Stimulated activated CD4-positive, alpha-beta T cell treated with anti-CD3 and anti-CD28 coated beads, Interleukin-12 subunit alpha, Interleukin-12 subunit beta, amount 100 ng/mL, for 4 hours (primary cell): ENCODE data around the gene SPTLC1.
"Not testable (repeated sequence)": the region's sequence is repeated elsewhere in the genome, so short reads cannot be mapped to it uniquely, and the experiment has no call there.

Experiments
- DNase-seq: peaks from one replicate; pipeline ENCODE4 v3.0.0-alpha.2; 2020

Gene SPTLC1

GRCh38 chr9:92115071-92115858 lies at the start of gene SPTLC1:
TSS of gene SPTLC1 (minus strand) at chr9:92115413. CDS start at chr9:92115370, 43 bp downstream.
- DNase-seq = peak; percentile 92

GRCh38 chr9:92164975-92165374 lies 49.8 kb upstream of the SPTLC1 start:
- no peak for DNase-seq

- no peak for DNase-seq
These were observed 49.3 kb upstream of the SPTLC1 start for GRCh38 chr9:92164490-92164889.

GRCh38 chr9:92163276-92163675 lies 48.1 kb upstream of the SPTLC1 start:
- no peak for DNase-seq

- DNase-seq = no peak
These were observed 45.6 kb upstream of the SPTLC1 start for GRCh38 chr9:92160786-92161185.

GRCh38 chr9:92159058-92159457 lies 43.8 kb upstream of the SPTLC1 start:
- no peak for DNase-seq

GRCh38 chr9:92158097-92158601 lies 42.9 kb upstream of the SPTLC1 start:
- DNase-seq = no peak

- not testable (repeated sequence) for DNase-seq
These were observed 40.5 kb upstream of the SPTLC1 start for GRCh38 chr9:92155736-92156135.

GRCh38 chr9:92155221-92155620 lies 40.0 kb upstream of the SPTLC1 start:
- DNase-seq = no peak

- DNase-seq = not testable (repeated sequence)
These were observed 38.5 kb upstream of the SPTLC1 start for GRCh38 chr9:92153466-92154415.

GRCh38 chr9:92151691-92152393 lies 36.6 kb upstream of the SPTLC1 start:
- DNase-seq = no peak

- not testable (repeated sequence) for DNase-seq
These were observed 35.6 kb upstream of the SPTLC1 start for GRCh38 chr9:92150501-92151470.

GRCh38 chr9:92147852-92148180 lies 32.6 kb upstream of the SPTLC1 start:
- DNase-seq = no peak

GRCh38 chr9:92147030-92147851 lies 32.0 kb upstream of the SPTLC1 start:
- DNase-seq = no peak

- no peak for DNase-seq
These were observed 31.4 kb upstream of the SPTLC1 start for GRCh38 chr9:92146610-92147009.

- not testable (repeated sequence) for DNase-seq
These were observed 30.6 kb upstream of the SPTLC1 start for GRCh38 chr9:92145784-92146183.

GRCh38 chr9:92142329-92142728 lies 27.1 kb upstream of the SPTLC1 start:
- no peak for DNase-seq

GRCh38 chr9:92141144-92142129 lies 26.2 kb upstream of the SPTLC1 start:
- DNase-seq = no peak

- DNase-seq = no peak
These were observed 25.5 kb upstream of the SPTLC1 start for GRCh38 chr9:92140754-92141143.
